Gastrocnemius medialis (tissue), 4 donors: Measurements from ENCODE around the gene GYG2. TPM values are rescaled to one million over a fixed set of nuclear protein-coding genes. Genes with fewer than 3 reads are reported as not detected.
"Not testable (repeated sequence)": the region's sequence is repeated elsewhere in the genome, so short reads cannot be mapped to it uniquely, and the experiment has no call there.

Experiments used
- ATAC-seq, 2 donors: fragments of 150-250 bp; one replicate each; pipeline ENCODE4 v1.9.1; 2016
- DNase-seq, 2 donors: peaks; one replicate each; pipeline ENCODE4 v3.0.0-alpha.2; 2019
- H3K27ac ChIP-seq, 4 donors: fragments of 200-600 bp; sonication (generic); 1 replicate in 1 of 4; 2 replicates in 3 of 4; pipeline ENCODE4 v1.5.1; 2016 to 2018; ENCODE audit warnings: mild to moderate bottlenecking in 2 of 4, moderate library complexity in 1 of 4
- H3K27me3 ChIP-seq, 3 donors: fragments of 200-600 bp; sonication (generic) in 2 of 3; 1 replicate in 1 of 3; 2 replicates in 2 of 3; pipeline versions ENCODE4 v1.5.1 to v1.6.0; 2016 to 2019; ENCODE audit warnings: mild to moderate bottlenecking in 1 of 3, moderate library complexity in 1 of 3
- H3K36me3 ChIP-seq, 2 donors: fragments of 200-600 bp; sonication (generic) in 1 of 2; one replicate each; pipeline ENCODE4 v1.5.1; 2017 to 2018
- H3K4me1 ChIP-seq, 2 donors: fragments of 200-600 bp; sonication (generic) in 1 of 2; one replicate each; pipeline ENCODE4 v1.5.1; 2016 to 2017; ENCODE audit warnings: mild to moderate bottlenecking in 2 of 2
- H3K4me3 ChIP-seq, 4 donors: fragments of 200-600 bp; sonication (generic) in 3 of 4; 1 replicate in 1 of 4; 2 replicates in 3 of 4; pipeline ENCODE4 v1.5.1; 2016 to 2019; ENCODE audit warnings: mild to moderate bottlenecking in 2 of 4
- H3K9me3 ChIP-seq, 3 donors: fragments of 200-600 bp; sonication (generic) in 2 of 3; 1 replicate in 1 of 3; 2 replicates in 2 of 3; pipeline ENCODE4 v1.5.1; 2016 to 2019
- POLR2A ChIP-seq, 2 donors: fragments of 450-650 bp; IDR thresholded peaks; one replicate each; pipeline ENCODE4 v1.6.1; 2017; ENCODE audit warnings: antibody characterized with exemption in 2 of 2, mild to moderate bottlenecking in 2 of 2, moderate library complexity in 2 of 2
- in situ Hi-C, 4 donors: fragments of 200-750 bp; cut with MboI; loops; one replicate each; pipeline versions ENCODE4 v1.15.0 to v1.8.0; 2017; ENCODE audit warnings: low sequenced_read_pairs in 4 of 4
- intact Hi-C: fragments of 100-400 bp; cut with DNase I; formaldehyde crosslinking; loops from one replicate; pipeline ENCODE4 v1.15.1; 2023; ENCODE audit warnings: low total_unique reads
- total RNA-seq, 4 donors: library from RNA; depleted of rRNA; stranded (reverse); fragments of >200 nt; gene quantifications; one replicate each; pipeline versions ENCODE4 v1.1.0 to v1.2.3, GENCODE V29; 2016
- TF ChIP-seq, protein P1 (sequence below), 5 experiments: fragments of 450-650 bp in 3 of 5; fragments of 200-600 bp in 2 of 5; sonication (generic) in 2 of 5; IDR thresholded peaks in 4 of 5; conservative IDR thresholded peaks in 1 of 5; 1 replicate in 4 of 5; 2 replicates in 1 of 5; pipeline ENCODE4 v1.5.1; 2016 to 2019; ENCODE audit warnings: antibody characterized with exemption in 5 of 5, mild to moderate bottlenecking in 3 of 5, moderate library complexity in 3 of 5

The GYG2 gene
- total RNA-seq, 4 donors from 2014 or later, result 0.67 to 0.92 TPM; not detected in 2

DNA sequence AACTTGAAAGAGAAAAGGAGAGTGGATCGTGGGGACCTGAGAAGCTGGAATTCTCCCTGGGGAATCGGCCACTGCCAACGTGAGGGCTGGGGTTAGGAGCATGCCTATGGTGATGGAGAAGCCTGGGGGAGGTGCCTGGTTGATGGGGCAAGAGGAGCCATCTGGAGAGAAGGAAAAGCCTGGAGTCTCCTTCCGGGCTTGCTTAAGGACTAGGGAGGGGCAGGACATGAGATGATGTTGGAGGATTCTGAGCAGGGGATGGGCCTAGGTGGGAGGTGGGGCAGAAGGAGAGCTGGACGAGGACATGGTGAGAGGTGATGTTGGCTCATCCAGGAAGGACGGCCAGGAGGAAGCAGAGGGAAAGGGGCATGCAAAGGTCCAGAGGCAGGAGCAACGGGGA, 35.0 kb upstream of the GYG2 start:
- in situ Hi-C loops (no loop called here), intact Hi-C loops (no loop called here)
- no peak for ATAC-seq

DNA sequence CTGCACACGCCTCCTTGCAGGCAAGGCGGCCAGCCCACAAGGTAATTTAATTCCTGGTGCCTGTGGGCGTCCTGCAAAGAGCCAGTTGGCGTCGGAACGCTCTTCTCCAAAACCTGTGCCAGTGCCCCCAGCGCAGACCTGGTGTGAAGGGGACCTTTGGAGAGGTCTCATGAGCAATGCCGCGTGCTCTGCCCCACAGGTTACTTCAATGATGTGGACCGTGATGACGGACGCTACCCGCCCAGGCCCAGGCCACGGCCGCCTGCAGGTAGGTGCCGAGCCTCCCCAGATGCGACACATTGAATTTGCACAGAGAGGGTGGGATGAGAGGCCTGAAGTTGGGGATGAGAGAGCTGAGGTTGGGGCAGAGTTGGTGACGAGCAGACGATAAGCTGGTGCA, 34.4 kb upstream of the GYG2 start:
- intact Hi-C loops (no loop called here), in situ Hi-C loops (no loop called here)
- no peak for TF ChIP-seq POLR2A (IDR thresholded peaks at IDR 0.05)
- TF ChIP-seq, protein P1, sequence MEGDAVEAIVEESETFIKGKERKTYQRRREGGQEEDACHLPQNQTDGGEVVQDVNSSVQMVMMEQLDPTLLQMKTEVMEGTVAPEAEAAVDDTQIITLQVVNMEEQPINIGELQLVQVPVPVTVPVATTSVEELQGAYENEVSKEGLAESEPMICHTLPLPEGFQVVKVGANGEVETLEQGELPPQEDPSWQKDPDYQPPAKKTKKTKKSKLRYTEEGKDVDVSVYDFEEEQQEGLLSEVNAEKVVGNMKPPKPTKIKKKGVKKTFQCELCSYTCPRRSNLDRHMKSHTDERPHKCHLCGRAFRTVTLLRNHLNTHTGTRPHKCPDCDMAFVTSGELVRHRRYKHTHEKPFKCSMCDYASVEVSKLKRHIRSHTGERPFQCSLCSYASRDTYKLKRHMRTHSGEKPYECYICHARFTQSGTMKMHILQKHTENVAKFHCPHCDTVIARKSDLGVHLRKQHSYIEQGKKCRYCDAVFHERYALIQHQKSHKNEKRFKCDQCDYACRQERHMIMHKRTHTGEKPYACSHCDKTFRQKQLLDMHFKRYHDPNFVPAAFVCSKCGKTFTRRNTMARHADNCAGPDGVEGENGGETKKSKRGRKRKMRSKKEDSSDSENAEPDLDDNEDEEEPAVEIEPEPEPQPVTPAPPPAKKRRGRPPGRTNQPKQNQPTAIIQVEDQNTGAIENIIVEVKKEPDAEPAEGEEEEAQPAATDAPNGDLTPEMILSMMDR (IDR thresholded peaks at IDR 0.05 in 4 of 5, conservative IDR thresholded peaks at IDR 0.05 in 1 of 5), result no peak
- no peaks in the 10 kb centered on the region for H3K9me3 ChIP-seq
- no peaks in the 10 kb centered on the region for H3K4me1 ChIP-seq
- no peaks in the 10 kb centered on the region for H3K36me3 ChIP-seq
- no peak overlapping the region for H3K27ac ChIP-seq
- no peak for ATAC-seq
- no peak for DNase-seq
- no peaks in the 10 kb centered on the region for H3K27me3 ChIP-seq
- no peak overlapping the region for H3K4me3 ChIP-seq

More for the DNA sequence above, 35.0 kb upstream of the GYG2 start:
- H3K36me3 ChIP-seq, result no peaks in the 10 kb centered on the region
- TF ChIP-seq, protein P1 (IDR thresholded peaks at IDR 0.05 in 4 of 5, conservative IDR thresholded peaks at IDR 0.05 in 1 of 5), result no peak
- no peak for TF ChIP-seq POLR2A (IDR thresholded peaks at IDR 0.05)
- DNase-seq, result no peak
- H3K27ac ChIP-seq, result no peak overlapping the region
- no peaks in the 10 kb centered on the region for H3K27me3 ChIP-seq
- no peaks in the 10 kb centered on the region for H3K9me3 ChIP-seq
- H3K4me3 ChIP-seq, result no peak overlapping the region
- no peaks in the 10 kb centered on the region for H3K4me1 ChIP-seq

DNA sequence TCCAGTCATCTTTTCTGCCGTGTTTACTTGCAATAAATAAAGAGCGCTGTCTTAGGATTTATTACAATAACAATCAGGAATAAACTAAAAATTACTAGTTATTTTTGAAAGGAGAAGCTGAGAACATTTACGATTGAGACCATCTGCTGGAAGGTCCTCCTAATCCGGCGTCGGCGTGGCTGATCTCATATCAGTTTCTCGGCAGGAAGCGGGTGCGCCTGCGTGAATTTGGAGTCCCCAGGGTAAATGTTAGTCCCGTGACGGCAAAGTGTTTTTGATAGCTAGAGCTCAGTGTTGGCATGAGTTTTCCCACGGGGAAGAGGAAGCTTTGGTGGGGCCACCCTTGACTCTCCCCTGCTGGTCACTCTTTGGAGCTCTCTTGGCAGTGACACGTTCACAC, 31.9 kb upstream of the GYG2 start:
- H3K4me1 ChIP-seq, H3K4me3 ChIP-seq, H3K27ac ChIP-seq, in situ Hi-C loops, H3K27me3 ChIP-seq, ATAC-seq, H3K36me3 ChIP-seq, DNase-seq, intact Hi-C loops, H3K9me3 ChIP-seq: not testable (repeated sequence)

DNA sequence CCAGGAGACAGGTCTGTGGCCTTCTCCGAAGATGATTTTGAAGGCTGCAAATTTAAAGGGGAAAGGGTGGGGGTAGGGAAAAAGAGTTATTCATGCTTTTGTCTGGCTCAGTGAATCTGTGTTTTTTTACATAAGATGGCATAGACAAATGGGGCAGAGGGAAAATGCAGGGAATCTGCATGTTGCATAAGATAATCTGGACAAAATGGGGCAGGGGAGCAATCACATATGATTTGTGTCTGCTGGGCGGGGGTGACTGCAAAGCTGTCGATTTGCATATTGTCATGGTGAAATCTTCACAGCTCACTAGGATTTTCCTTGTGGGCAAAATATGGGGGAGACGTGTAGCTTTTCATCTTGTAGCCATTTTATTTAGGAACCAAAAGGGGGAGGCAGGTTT, 29.4 kb upstream of the GYG2 start:
- Histone ChIP-seq H3K9me3 (no peaks in the 10 kb centered on the region), H3K4me1 (no peaks in the 10 kb centered on the region), H3K27ac (no peak overlapping the region), H3K27me3 (no peaks in the 10 kb centered on the region), H3K4me3 (no peak overlapping the region), H3K36me3 (no peaks in the 10 kb centered on the region)
- ATAC-seq, result no peak
- intact Hi-C loops, result no loop called here
- in situ Hi-C loops, result no loop called here
- TF ChIP-seq, protein P1 (IDR thresholded peaks at IDR 0.05 in 4 of 5, conservative IDR thresholded peaks at IDR 0.05 in 1 of 5), result no peak
- TF ChIP-seq POLR2A (IDR thresholded peaks at IDR 0.05), result no peak
- no peak for DNase-seq

DNA sequence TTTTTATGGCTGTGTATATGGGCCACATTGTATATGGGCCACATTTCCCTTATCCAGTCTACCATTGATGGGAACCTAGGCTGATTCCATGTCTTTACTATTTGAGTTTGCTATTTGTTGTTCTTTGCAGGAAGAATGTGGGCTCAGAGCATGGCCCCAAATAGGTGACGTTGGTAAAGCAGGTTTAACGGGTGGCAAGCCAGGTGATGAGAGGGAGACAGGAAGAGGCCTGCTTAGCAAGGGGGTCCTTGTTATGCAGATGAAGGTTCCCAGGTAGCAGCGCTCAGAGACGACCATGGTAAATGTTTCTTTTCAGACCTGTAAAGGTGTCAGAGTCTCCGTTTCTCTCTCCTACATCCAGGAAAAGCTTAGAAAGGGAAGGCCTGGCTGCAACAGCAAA, 28.8 kb upstream of the GYG2 start:
- DNase-seq, intact Hi-C loops, ATAC-seq, H3K9me3 ChIP-seq, H3K27ac ChIP-seq, H3K27me3 ChIP-seq, H3K4me1 ChIP-seq, H3K4me3 ChIP-seq, H3K36me3 ChIP-seq: not testable (repeated sequence)
- in situ Hi-C loops, result loop anchor here in 1 of 4 donors (25.0 kb wide), 1 partner anchor 138 kb away; no protein-coding TSS in a partner anchor

DNA sequence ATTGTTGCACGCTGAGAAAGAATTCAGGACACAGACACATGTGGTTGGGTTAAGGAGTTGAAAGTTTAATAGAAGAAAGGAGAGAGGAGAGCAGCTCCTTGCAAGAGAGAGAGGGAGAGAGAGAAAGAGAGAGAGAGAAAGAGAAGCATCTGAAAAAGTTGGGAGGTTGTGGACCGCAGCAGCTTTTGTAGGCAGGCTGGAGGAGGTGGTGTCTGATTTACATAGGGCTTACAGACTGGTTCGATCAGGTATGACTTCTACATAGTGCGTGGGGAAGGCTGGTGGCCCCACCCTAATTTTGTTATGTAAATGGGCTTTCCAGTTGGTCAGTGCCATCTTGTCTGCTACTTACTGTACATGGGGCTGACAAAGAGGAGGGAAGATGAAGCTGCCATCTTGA, 27.5 kb upstream of the GYG2 start:
- Histone ChIP-seq H3K9me3 (no peaks in the 10 kb centered on the region), H3K36me3 (no peaks in the 10 kb centered on the region), H3K4me3 (no peak overlapping the region), H3K27ac (no peak overlapping the region), H3K27me3 (no peaks in the 10 kb centered on the region), H3K4me1 (no peaks in the 10 kb centered on the region)
- TF ChIP-seq, protein P1 (IDR thresholded peaks at IDR 0.05 in 4 of 5, conservative IDR thresholded peaks at IDR 0.05 in 1 of 5), result no peak
- TF ChIP-seq POLR2A (IDR thresholded peaks at IDR 0.05), result no peak
- in situ Hi-C loops (loop anchor here in 1 of 4 donors (25.0 kb wide), 1 partner anchor 139 kb away; no protein-coding TSS in a partner anchor), intact Hi-C loops (no loop called here)
- ATAC-seq (no peak), DNase-seq (no peak)

DNA sequence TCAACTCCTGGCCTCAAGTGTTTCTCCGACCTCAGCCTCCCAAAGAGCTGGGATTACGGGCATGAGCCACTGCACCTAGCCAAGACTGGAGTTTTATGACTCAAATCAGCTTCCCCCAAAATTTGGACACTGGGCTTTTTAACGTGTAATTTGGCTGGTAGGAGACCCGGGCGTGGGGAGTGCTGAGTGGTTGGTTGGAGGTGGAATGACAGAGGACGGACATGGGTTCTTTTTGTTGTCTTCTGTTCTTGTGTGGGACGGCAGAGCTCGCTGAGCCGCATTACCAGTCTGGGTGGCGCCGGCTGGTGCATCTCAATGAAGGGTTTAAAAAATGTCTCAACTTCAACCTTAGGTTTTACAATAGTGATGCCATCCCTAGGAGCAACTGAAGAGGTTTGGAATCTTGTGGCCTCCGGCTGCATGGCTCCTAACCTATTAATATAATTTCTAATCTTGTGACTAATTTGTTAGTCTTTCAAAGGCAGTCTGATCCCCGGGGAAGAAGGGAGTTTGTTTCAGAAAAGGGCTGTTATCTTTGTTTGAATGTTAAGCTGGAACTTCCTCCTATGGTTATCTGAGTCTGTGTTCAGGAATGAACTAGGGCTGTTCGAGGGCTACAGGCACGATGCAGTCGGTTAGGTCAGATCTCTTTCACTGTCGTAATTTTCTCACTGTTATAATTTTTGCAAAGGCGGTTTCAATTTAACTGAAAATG, 26.2 kb upstream of the GYG2 start:
- ATAC-seq, H3K36me3 ChIP-seq, DNase-seq, intact Hi-C loops, H3K4me1 ChIP-seq, H3K27ac ChIP-seq, H3K27me3 ChIP-seq, H3K9me3 ChIP-seq, H3K4me3 ChIP-seq: not testable (repeated sequence)
- in situ Hi-C loops, result loop anchor here in 1 of 4 donors (25.0 kb wide), 1 partner anchor 140 kb away; no protein-coding TSS in a partner anchor

DNA sequence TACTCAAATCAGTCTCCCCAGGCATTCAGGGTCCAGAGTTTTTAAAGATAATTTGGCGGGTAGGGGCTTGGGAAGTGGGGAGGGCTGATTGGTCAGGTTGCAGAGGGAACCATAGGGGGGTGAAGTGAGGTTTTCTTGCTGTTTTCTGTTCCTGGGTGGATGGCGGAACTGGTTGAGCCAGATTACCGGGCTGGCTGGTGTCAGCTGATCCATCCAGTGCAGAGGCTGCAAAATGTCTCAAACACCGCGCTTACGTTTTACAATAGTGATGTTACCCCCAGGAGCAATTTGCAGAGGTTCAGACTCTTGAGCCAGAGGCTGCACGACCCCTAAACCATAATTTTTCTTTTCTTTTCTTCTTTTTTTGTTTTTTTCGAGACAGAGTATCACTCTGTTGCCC, 25.2 kb upstream of the GYG2 start:
- intact Hi-C loops, H3K4me3 ChIP-seq, DNase-seq, ATAC-seq, H3K36me3 ChIP-seq, H3K9me3 ChIP-seq, H3K27ac ChIP-seq, H3K27me3 ChIP-seq, H3K4me1 ChIP-seq: not testable (repeated sequence)
- in situ Hi-C loops, result loop anchor here in 1 of 4 donors (25.0 kb wide), 1 partner anchor 141 kb away; no protein-coding TSS in a partner anchor
